HEK293T (cell line): ENCODE measurements around the gene FAM216A.
"Not testable (repeated sequence)": the region's sequence is repeated elsewhere in the genome, so short reads cannot be mapped to it uniquely, and the experiment has no call there.

Experiments used
- CTCF ChIA-PET: fragments of 350-600 bp; formaldehyde crosslinking; extraction: SDS; loops from one replicate; lab custom pipeline; 2021; ENCODE audit warnings: antibody characterized with exemption, inconsistent platforms; lab: Yijun Ruan, JAX
- POLR2A ChIA-PET: fragments of 350-600 bp; formaldehyde crosslinking; extraction: SDS; loops from one replicate; lab custom pipeline; 2020; ENCODE audit warnings: antibody characterized with exemption, inconsistent platforms; lab: Yijun Ruan, JAX
- DNase-seq: peaks from one replicate; pipeline ENCODE4 v3.0.0; 2012; ENCODE audit warnings: mixed read lengths; ENCODE audit errors: extremely low spot score
- ARNT ChIP-seq: fragments of 450-650 bp; IDR thresholded peaks from 2 replicates; pipeline ENCODE4 v1.6.1; 2017; ENCODE audit warnings: mild to moderate bottlenecking
- BHLHE40 ChIP-seq: fragments of 450-650 bp; IDR thresholded peaks from 2 replicates; pipeline ENCODE4 v1.6.1; 2016; ENCODE audit warnings: mild to moderate bottlenecking, moderate library complexity, borderline replicate concordance
- CTBP1 ChIP-seq: fragments of 450-650 bp; IDR thresholded peaks from 2 replicates; pipeline ENCODE4 v1.6.1; 2016; ENCODE audit warnings: borderline replicate concordance
- ELF4 ChIP-seq: fragments of 450-650 bp; IDR thresholded peaks from 2 replicates; pipeline ENCODE4 v1.6.1; 2017; ENCODE audit warnings: antibody characterized with exemption
- FOXA1 ChIP-seq: fragments of 450-650 bp; IDR thresholded peaks from 2 replicates; pipeline ENCODE4 v1.6.1; 2016; ENCODE audit warnings: mild to moderate bottlenecking
- FOXK2 ChIP-seq: fragments of 450-650 bp; IDR thresholded peaks from 2 replicates; pipeline ENCODE4 v1.6.1; 2016; ENCODE audit warnings: mild to moderate bottlenecking
- FOXM1 ChIP-seq: fragments of 450-650 bp; IDR thresholded peaks from 2 replicates; pipeline ENCODE4 v1.6.1; 2017; ENCODE audit warnings: mild to moderate bottlenecking, borderline replicate concordance
- HDGF ChIP-seq: fragments of 450-650 bp; IDR thresholded peaks from 2 replicates; pipeline ENCODE4 v1.6.1; 2017; ENCODE audit warnings: antibody characterized with exemption, borderline replicate concordance
- L3MBTL2 ChIP-seq: fragments of 450-650 bp; conservative IDR thresholded peaks from 2 replicates; pipeline ENCODE4 v1.6.1; 2016; ENCODE audit warnings: mild to moderate bottlenecking
- LEF1 ChIP-seq: fragments of 450-650 bp; IDR thresholded peaks from 2 replicates; pipeline ENCODE4 v1.6.1; 2017; ENCODE audit warnings: mild to moderate bottlenecking, borderline replicate concordance
- NFRKB ChIP-seq: fragments of 450-650 bp; IDR thresholded peaks from 2 replicates; pipeline ENCODE4 v1.6.1; 2016; ENCODE audit warnings: mild to moderate bottlenecking, moderate library complexity
- PKNOX1 ChIP-seq: fragments of 450-650 bp; IDR thresholded peaks from 2 replicates; pipeline ENCODE4 v1.6.1; 2016
- SP1 ChIP-seq: fragments of 450-650 bp; IDR thresholded peaks from 2 replicates; pipeline ENCODE4 v1.6.1; 2017
- SUZ12 ChIP-seq: fragments of 450-650 bp; IDR thresholded peaks from 2 replicates; pipeline ENCODE4 v1.6.1; 2016; ENCODE audit warnings: mild to moderate bottlenecking
- TARDBP ChIP-seq: fragments of 450-650 bp; IDR thresholded peaks from 2 replicates; pipeline ENCODE4 v1.6.1; 2016
- ZNF384 ChIP-seq: fragments of 450-650 bp; IDR thresholded peaks from 2 replicates; pipeline ENCODE4 v1.6.1; 2016

The FAM216A gene

GRCh38 chr12:110508071-110508586, 39.5 kb downstream of the FAM216A start:
- CTCF ChIA-PET = interaction anchor here (0.9 to 1.6 kb wide), 2 partner anchors 92 to 94 kb away, joined by 3 to 6 read pairs; no protein-coding TSS in a partner anchor
- POLR2A ChIA-PET = no interaction called here
- DNase-seq = no peak
- TF ChIP-seq ARNT (no peak), HDGF (no peak), FOXK2 (no peak), SP1 (no peak), TARDBP (no peak), FOXA1 (no peak), FOXM1 (no peak), LEF1 (no peak), L3MBTL2 (no peak), SUZ12 (no peak), ELF4 (no peak), NFRKB (no peak), BHLHE40 (no peak), CTBP1 (no peak), PKNOX1 (no peak), ZNF384 (no peak)

- ChIA-PET POLR2A (interaction anchor here (1.1 to 1.3 kb wide), 2 partner anchors 12 to 46 kb away, joined by 3 to 4 read pairs; partner anchors contain the start of genes GPN3, RAD9B and VPS29), CTCF (interaction anchor here (1.1 to 1.3 kb wide), 3 partner anchors 87 to 100 kb away, joined by 3 to 5 read pairs (median 3); partner anchors contain the start of gene TCTN1)
- no peak for TF ChIP-seq FOXA1
- no peak for TF ChIP-seq TARDBP
- no peak for TF ChIP-seq ELF4
- TF ChIP-seq SP1 = no peak
- TF ChIP-seq FOXM1 = no peak
- no peak for TF ChIP-seq FOXK2
- no peak for TF ChIP-seq ARNT
- no peak for TF ChIP-seq L3MBTL2
- no peak for TF ChIP-seq HDGF
- no peak for TF ChIP-seq SUZ12
- TF ChIP-seq NFRKB = no peak
- TF ChIP-seq CTBP1 = no peak
- TF ChIP-seq BHLHE40 = no peak
- no peak for TF ChIP-seq ZNF384
- TF ChIP-seq PKNOX1 = no peak
- no peak for TF ChIP-seq LEF1
- DNase-seq = no peak
These were observed 45.2 kb downstream of the FAM216A start for GRCh38 chr12:110513842-110514241.

GRCh38 chr12:110514363-110514762, 45.7 kb downstream of the FAM216A start:
- TF ChIP-seq FOXA1 (no peak), L3MBTL2 (no peak), TARDBP (no peak), CTBP1 (no peak), ZNF384 (no peak), ARNT (no peak), BHLHE40 (no peak), ELF4 (no peak), PKNOX1 (no peak)
- ChIA-PET POLR2A (no interaction called here), CTCF (no interaction called here)
- no peak for DNase-seq

- no peak for DNase-seq
- CTCF ChIA-PET = no interaction called here
- no peak for TF ChIP-seq BHLHE40
- POLR2A ChIA-PET = no interaction called here
These were observed 48.4 kb downstream of the FAM216A start for GRCh38 chr12:110516995-110517394.

- DNase-seq, POLR2A ChIA-PET, CTCF ChIA-PET: not testable (repeated sequence)
These were observed 49.4 kb downstream of the FAM216A start for GRCh38 chr12:110518014-110518413.

- DNase-seq, CTCF ChIA-PET, POLR2A ChIA-PET: not testable (repeated sequence)
These were observed 52.4 kb downstream of the FAM216A start for GRCh38 chr12:110520876-110521712.

- no peak for TF ChIP-seq SP1
- no peak for TF ChIP-seq FOXA1
- no peak for TF ChIP-seq CTBP1
- no peak for TF ChIP-seq FOXM1
- no peak for TF ChIP-seq ELF4
- no peak for TF ChIP-seq L3MBTL2
- no peak for TF ChIP-seq SUZ12
- no peak for TF ChIP-seq NFRKB
- TF ChIP-seq TARDBP = no peak
- TF ChIP-seq LEF1 = no peak
- TF ChIP-seq ARNT = no peak
- TF ChIP-seq FOXK2 = no peak
- TF ChIP-seq HDGF = no peak
- no peak for TF ChIP-seq ZNF384
- no peak for TF ChIP-seq PKNOX1
- ChIA-PET CTCF (no interaction called here), POLR2A (interaction anchor here (0.9 to 1.7 kb wide), 2 partner anchors 15 to 60 kb away, joined by 3 read pairs; partner anchors contain the start of gene GPN3)
- no peak for DNase-seq
These were observed 59.7 kb downstream of the FAM216A start for GRCh38 chr12:110528277-110528839.
